Endothelial cell of umbilical vein (primary cell): ENCODE data around the gene ASB8. TPM values are rescaled to one million over a fixed set of nuclear protein-coding genes. Genes with fewer than 3 reads are reported as not detected.

ENCODE experiments used
- BruUV-seq: library from RNA; stranded (reverse); fragments of 400-500 nt; replicated peaks from 2 replicates; lab custom pipeline; 2021; lab: Mats Ljungman, UMichigan
- CTCF ChIA-PET: fragments of 300-600, 350-600 bp; sonication (Branson Sonifier 250); formaldehyde crosslinking; loops from one replicate; lab custom pipeline; 2021; ENCODE audit warnings: antibody characterized with exemption, inconsistent platforms; lab: Charles Lee
- POLR2A ChIA-PET: fragments of 300-600, 350-600 bp; sonication (Branson Sonifier 250); formaldehyde crosslinking; loops from one replicate; lab custom pipeline; 2021; ENCODE audit warnings: antibody characterized with exemption, inconsistent platforms; lab: Charles Lee
- DNase-seq: peaks from one replicate; pipeline ENCODE4 v3.0.0-alpha.2; 2011; ENCODE audit warnings: low read depth, low spot score
- FAIRE-seq: peaks from 2 replicates; lab custom pipeline; 2011; peaks lifted over from hg19 to GRCh38; lab: Jason Lieb, UNC
- H2AFZ ChIP-seq: 2 replicates; pipeline ENCODE4 v1.6.0; 2012; ENCODE audit warnings: low read depth, low read length, control low read depth, inconsistent platforms
- H3K27ac ChIP-seq: 2 replicates; pipeline ENCODE4 v1.5.1; 2011; ENCODE audit warnings: low read depth, mild to moderate bottlenecking, control low read depth, low read length, moderate library complexity; ENCODE audit not compliant: insufficient read depth
- H3K27me3 ChIP-seq, 2 experiments: 2 replicates each; pipeline versions ENCODE4 v1.6.0 to v1.6.1; 2011; ENCODE audit warnings: low read length in 2 of 2, mixed read lengths in 1 of 2; ENCODE audit not compliant: control insufficient read depth in 2 of 2, insufficient read depth in 2 of 2
- H3K36me3 ChIP-seq, 2 experiments: 2 replicates in 1 of 2; 3 replicates in 1 of 2; pipeline ENCODE4 v1.5.1; 2011; ENCODE audit warnings: low read length in 2 of 2, mild to moderate bottlenecking in 1 of 2, moderate library complexity in 1 of 2; ENCODE audit not compliant: control insufficient read depth in 2 of 2, insufficient read depth in 2 of 2; ENCODE audit errors: extremely low read depth in 1 of 2
- H3K4me1 ChIP-seq: 3 replicates; pipeline ENCODE4 v1.5.1; 2011; ENCODE audit warnings: mild to moderate bottlenecking, low read length; ENCODE audit not compliant: control insufficient read depth, insufficient read depth; ENCODE audit errors: extremely low read depth
- H3K4me2 ChIP-seq: 2 replicates; pipeline ENCODE4 v1.6.1; 2011; ENCODE audit warnings: low read length, control low read depth, mixed read lengths; ENCODE audit not compliant: insufficient read depth
- H3K4me3 ChIP-seq, 3 experiments: fragments of 200-600 bp in 1 of 3; sonication (generic), shearing (Covaris generic) in 1 of 3; replicated peaks in 1 of 3; 2 replicates each; pipeline ENCODE4 v1.5.1; 2011 to 2016; ENCODE audit warnings: control low read depth in 3 of 3, low read length in 3 of 3, mild to moderate bottlenecking in 2 of 3, inconsistent platforms in 1 of 3, low read depth in 1 of 3, moderate library complexity in 1 of 3; ENCODE audit not compliant: insufficient read depth in 1 of 3
- H3K79me2 ChIP-seq: 2 replicates; pipeline ENCODE4 v1.6.0; 2012; ENCODE audit warnings: low read length, inconsistent platforms; ENCODE audit not compliant: control insufficient read depth, insufficient read depth
- H3K9ac ChIP-seq: replicated peaks from 2 replicates; pipeline ENCODE3; 2011; ENCODE audit warnings: low read length, control low read depth; ENCODE audit not compliant: insufficient read depth; ENCODE audit errors: extremely low read depth
- H3K9me1 ChIP-seq: replicated peaks from 3 replicates; pipeline ENCODE4 v1.6.0; 2011; ENCODE audit warnings: mild to moderate bottlenecking, low read length; ENCODE audit not compliant: control insufficient read depth, insufficient read depth; ENCODE audit errors: extremely low read depth
- H3K9me3 ChIP-seq: replicated peaks from 2 replicates; pipeline ENCODE4 v1.5.1; 2012; ENCODE audit warnings: low read length, inconsistent platforms; ENCODE audit not compliant: control insufficient read depth, insufficient read depth
- H4K20me1 ChIP-seq: replicated peaks from 2 replicates; pipeline ENCODE3; 2011; ENCODE audit warnings: mild to moderate bottlenecking, low read length; ENCODE audit not compliant: control insufficient read depth, insufficient read depth; ENCODE audit errors: extremely low read depth
- EZH2 ChIP-seq: IDR thresholded peaks from 2 replicates; pipeline ENCODE4 v1.6.1; 2012; ENCODE audit warnings: borderline replicate concordance, low read depth, mild to moderate bottlenecking, moderate library complexity, low read length, inconsistent platforms; ENCODE audit not compliant: severe bottlenecking
- FOS ChIP-seq: IDR thresholded peaks from 2 replicates; pipeline ENCODE4 v1.6.1; 2011; ENCODE audit warnings: mild to moderate bottlenecking, low read length, moderate library complexity, borderline replicate concordance; ENCODE audit not compliant: insufficient read depth
- GATA2 ChIP-seq: IDR thresholded peaks from 2 replicates; pipeline ENCODE4 v1.7.0; 2011; ENCODE audit warnings: low read depth, mild to moderate bottlenecking, moderate library complexity, mixed read lengths, low read length; ENCODE audit not compliant: insufficient read length, insufficient read depth
- JUN ChIP-seq: IDR thresholded peaks from 2 replicates; pipeline ENCODE4 v1.6.1; 2011; ENCODE audit warnings: borderline replicate concordance, low read depth; ENCODE audit not compliant: insufficient read length, insufficient read depth
- MYC ChIP-seq: IDR thresholded peaks from one replicate; pipeline ENCODE4 v1.6.1; 2011; ENCODE audit warnings: mild to moderate bottlenecking, low read depth, low read length
- POLR2A ChIP-seq: IDR thresholded peaks from 2 replicates; pipeline ENCODE4 v1.6.1; 2012; ENCODE audit warnings: low read depth, mild to moderate bottlenecking, control low read depth, low read length
- POLR2AphosphoS5 ChIP-seq: IDR thresholded peaks from 2 replicates; pipeline ENCODE4 v1.6.1; 2012; ENCODE audit warnings: low read depth, mild to moderate bottlenecking, control low read depth, low read length, moderate library complexity; ENCODE audit not compliant: insufficient read depth
- dilution Hi-C: fragments of 300-500 bp; cut with MboI; formaldehyde crosslinking; loops from one replicate; pipeline ENCODE4 v1.15.0; 2019; ENCODE audit warnings: low sequenced_read_pairs; ENCODE audit not compliant: extremely low pct_ligation_motif_present
- intact Hi-C: fragments of 100-400 bp; cut with micrococcal nuclease; formaldehyde crosslinking; loops from one replicate; pipeline ENCODE4 v1.10.0; 2022
- polyA plus RNA-seq, 4 experiments: library from polyadenylated mRNA; depleted of rRNA in 3 of 4; stranded (reverse) in 3 of 4; unstranded in 1 of 4; fragments of >200 nt; gene quantifications; 2 replicates each; pipeline versions ENCODE4 v1.2.1 to v1.2.3, GENCODE V29; 2011 to 2012; ENCODE audit warnings: missing spikeins in 1 of 4
- total RNA-seq: library from RNA; stranded (reverse); gene quantifications from 2 replicates; pipeline ENCODE4 v1.2.3, GENCODE V29; 2021
- TF ChIP-seq, protein P1 (sequence below), 2 donors: IDR thresholded peaks; 1 replicate in 1 of 2; 2 replicates in 1 of 2; pipeline ENCODE4 v1.5.1; 2011; ENCODE audit warnings: low read length in 2 of 2, mild to moderate bottlenecking in 2 of 2, moderate library complexity in 2 of 2, control low read depth in 1 of 2, inconsistent platforms in 1 of 2, low read depth in 1 of 2; ENCODE audit not compliant: insufficient read depth in 1 of 2; ENCODE audit errors: extremely low read depth in 1 of 2
- TF ChIP-seq, protein P2 (sequence below): IDR thresholded peaks from 2 replicates; pipeline ENCODE4 v1.6.1; 2011; ENCODE audit not compliant: insufficient read depth, insufficient read length

Gene ASB8
- total and polyA plus RNA-seq, 2 donors (not counting 3 experiments of a cell fraction or from before 2014, with no cell fraction given): 14.9 to 29.7 TPM

DNA sequence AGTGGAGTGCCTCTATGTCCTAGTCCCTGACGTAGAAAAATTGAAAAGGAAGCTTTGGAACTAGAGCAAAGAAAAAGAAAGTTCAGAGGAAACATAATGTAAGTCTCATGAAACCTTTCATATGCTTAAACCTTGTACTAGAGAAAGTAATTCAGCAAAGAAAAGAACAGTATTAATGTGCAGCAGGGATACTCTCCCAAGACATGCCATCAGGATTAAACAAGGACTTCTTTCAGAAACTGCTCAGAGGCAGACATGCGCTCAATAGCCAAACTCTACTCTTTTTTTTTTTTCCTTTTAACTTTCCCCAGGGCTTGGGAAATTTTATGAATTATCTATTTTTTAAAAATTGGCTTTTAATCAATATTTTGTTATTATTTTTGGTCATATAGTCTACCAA lies 7.1 kb upstream of the ASB8 start:
- FAIRE-seq (no peak), DNase-seq (no peak)
- Histone ChIP-seq H3K27ac (no peak overlapping the region), H4K20me1 (no peaks in the 10 kb centered on the region), H3K4me3 (no peak overlapping the region), H3K79me2 (no peaks in the 10 kb centered on the region), H3K4me1 (no peaks in the 10 kb centered on the region), H3K9me1 (no peaks in the 10 kb centered on the region), H3K9me3 (no peaks in the 10 kb centered on the region), H3K36me3 (no peaks in the 10 kb centered on the region), H3K4me2 (no peak overlapping the region), H3K27me3 (peaks cover 10 to 23% of the 10 kb centered on the region in 2 experiments), H3K9ac (no peak overlapping the region), H2AFZ (no peak overlapping the region)
- BruUV-seq: no TSS peak
- dilution Hi-C loops: no loop called here
- TF ChIP-seq JUN (no peak), POLR2AphosphoS5 (no peak), GATA2 (no peak), EZH2 (no peak), MYC (no peak), POLR2A (no peak), FOS (no peak)
- TF ChIP-seq, protein P1, sequence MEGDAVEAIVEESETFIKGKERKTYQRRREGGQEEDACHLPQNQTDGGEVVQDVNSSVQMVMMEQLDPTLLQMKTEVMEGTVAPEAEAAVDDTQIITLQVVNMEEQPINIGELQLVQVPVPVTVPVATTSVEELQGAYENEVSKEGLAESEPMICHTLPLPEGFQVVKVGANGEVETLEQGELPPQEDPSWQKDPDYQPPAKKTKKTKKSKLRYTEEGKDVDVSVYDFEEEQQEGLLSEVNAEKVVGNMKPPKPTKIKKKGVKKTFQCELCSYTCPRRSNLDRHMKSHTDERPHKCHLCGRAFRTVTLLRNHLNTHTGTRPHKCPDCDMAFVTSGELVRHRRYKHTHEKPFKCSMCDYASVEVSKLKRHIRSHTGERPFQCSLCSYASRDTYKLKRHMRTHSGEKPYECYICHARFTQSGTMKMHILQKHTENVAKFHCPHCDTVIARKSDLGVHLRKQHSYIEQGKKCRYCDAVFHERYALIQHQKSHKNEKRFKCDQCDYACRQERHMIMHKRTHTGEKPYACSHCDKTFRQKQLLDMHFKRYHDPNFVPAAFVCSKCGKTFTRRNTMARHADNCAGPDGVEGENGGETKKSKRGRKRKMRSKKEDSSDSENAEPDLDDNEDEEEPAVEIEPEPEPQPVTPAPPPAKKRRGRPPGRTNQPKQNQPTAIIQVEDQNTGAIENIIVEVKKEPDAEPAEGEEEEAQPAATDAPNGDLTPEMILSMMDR (IDR thresholded peaks at IDR 0.05; ENCODE audit: extremely low read depth in 1 of 2, insufficient read depth in 1 of 2, low read depth in 1 of 2, low read length in 2 of 2): no peak
- TF ChIP-seq, protein P2, sequence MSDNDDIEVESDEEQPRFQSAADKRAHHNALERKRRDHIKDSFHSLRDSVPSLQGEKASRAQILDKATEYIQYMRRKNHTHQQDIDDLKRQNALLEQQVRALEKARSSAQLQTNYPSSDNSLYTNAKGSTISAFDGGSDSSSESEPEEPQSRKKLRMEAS: no peak
- CTCF ChIA-PET: interaction anchor here (0.7 to 2.7 kb wide), 10 partner anchors 15 to 326 kb away, joined by 3 to 16 read pairs (median 3); partner anchors contain the start of gene TMEM106C
- POLR2A ChIA-PET: no interaction called here
- intact Hi-C loops: loop anchor here (2.0 to 5.0 kb wide), 2 partner anchors 162 to 216 kb away; partner anchors contain the start of gene COL2A1
